GM18517 (cell line): Measurements from ENCODE around the gene RAD50.

Experiments
- ATAC-seq: cut with Tn5 transposase; IDR thresholded peaks from one replicate; pipeline ENCODE4 v1.9.1; 2021; ENCODE audit warnings: mild to moderate bottlenecking, moderate library complexity; ENCODE audit not compliant: unreplicated experiment

Gene RAD50

DNA sequence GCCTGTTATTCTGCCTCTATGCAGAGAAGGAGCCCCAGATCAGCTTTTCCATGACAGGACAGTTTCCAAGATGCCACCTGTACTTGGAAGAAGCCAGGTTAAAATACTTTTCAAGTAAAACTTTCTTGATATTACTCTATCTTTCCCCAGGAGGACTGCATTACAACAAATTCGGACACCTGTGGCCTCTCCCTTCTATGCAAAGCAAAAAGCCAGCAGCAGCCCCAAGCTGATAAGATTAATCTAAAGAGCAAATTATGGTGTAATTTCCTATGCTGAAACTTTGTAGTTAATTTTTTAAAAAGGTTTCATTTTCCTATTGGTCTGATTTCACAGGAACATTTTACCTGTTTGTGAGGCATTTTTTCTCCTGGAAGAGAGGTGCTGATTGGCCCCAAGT, 116.7 kb downstream of the RAD50 start:
- no peak for ATAC-seq

DNA sequence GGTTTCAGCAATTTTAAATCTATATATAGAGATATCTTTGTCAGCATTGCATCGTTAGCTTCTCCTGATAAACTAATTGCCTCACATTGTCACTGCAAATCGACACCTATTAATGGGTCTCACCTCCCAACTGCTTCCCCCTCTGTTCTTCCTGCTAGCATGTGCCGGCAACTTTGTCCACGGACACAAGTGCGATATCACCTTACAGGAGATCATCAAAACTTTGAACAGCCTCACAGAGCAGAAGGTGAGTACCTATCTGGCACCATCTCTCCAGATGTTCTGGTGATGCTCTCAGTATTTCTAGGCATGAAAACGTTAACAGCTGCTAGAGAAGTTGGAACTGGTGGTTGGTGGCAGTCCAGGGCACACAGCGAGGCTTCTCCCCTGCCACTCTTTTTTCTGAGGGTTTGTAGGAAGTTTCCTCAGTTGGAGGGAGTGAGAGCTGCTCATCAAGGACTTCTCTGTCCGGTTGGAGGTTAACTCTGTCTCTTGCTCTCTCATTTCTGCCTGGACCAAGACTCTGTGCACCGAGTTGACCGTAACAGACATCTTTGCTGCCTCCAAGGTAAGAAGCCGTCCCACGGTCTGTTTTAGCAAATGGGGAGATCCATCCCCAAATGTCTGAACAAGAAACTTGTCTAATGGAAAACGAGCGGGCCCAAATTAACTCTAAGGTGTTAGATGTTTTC, 117.3 kb downstream of the RAD50 start, which contains the start of gene IL4:
Gene IL4 (plus strand): TSS at position 51 of the 692 bp plus-strand sequence. CDS start 62 bp downstream, at position 113.
- no peak for ATAC-seq

DNA sequence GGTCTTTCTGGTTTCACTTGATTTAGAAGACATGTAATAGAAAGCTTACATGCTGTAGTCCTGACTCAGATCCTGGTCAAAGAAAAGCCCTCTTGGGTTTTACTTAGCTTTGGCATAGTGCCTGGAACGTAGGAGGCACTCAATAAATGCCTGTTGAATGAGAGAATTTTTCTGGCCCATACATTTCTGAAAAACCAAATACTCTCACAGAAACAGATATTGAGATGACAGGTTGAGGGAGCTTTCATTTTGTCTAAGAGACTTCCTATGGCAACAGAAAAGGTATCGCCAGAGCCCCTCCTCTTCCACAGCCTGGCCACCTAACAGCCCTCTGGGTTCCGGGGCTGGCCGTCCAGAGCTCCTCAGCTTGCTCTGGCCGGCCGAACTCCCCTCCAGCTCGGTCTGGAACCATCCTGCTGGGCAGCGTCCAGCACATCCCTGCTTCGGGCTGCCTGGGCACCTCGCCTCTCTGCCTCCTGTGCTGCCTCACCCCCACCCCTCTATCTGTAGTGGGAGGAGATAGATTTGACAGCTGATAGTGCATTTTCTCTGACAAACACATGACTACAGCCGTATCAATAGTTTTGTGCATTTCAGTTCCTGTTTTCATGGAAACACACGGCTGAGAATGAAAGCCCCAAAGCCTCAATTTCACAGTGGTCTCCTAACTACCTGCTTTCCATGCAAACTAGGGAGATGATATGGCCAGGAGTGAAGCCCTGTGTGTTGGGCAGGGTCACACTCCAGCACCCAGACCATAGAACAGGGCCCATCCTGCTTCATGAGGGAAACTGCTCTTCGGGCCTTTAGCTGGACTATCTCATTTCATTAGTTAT, 118.1 kb downstream of the RAD50 start:
- ATAC-seq = peak; percentile 80

DNA sequence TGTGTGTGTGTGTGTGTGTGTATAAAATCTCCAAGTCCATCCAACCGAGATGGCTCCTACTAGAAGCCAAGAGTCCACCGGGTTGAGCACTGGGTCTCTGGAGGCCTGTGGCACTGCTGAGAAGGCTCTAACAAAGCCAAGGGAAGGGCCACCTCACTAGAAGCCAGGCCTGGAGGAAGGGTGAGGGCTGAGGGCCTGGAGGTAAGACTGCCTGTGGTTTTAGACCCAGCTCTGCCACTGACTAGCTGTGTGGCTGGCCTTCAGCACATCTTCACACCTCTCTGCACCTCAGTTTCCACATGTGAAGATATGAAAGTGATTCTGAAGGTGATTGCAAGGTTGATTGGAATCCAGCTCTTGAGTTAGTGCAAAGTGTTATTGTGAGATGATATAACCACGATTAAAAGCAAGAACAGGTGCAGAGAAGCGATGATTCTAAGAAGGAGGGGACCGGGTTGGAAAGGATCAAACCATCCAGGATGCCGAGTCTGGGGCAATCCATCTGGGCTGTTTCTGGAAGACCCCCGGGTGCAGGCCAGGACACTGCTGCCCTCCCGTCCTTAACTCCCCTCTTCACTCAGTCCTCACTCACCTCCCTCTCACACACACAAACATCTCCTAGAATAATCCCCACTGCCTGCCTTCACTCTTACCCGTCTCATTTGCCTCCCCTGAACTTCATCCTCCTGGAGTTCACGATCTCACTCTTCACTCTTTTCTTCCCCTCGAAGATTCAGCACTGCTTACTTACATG, 119.3 kb downstream of the RAD50 start:
- ATAC-seq = no peak

DNA sequence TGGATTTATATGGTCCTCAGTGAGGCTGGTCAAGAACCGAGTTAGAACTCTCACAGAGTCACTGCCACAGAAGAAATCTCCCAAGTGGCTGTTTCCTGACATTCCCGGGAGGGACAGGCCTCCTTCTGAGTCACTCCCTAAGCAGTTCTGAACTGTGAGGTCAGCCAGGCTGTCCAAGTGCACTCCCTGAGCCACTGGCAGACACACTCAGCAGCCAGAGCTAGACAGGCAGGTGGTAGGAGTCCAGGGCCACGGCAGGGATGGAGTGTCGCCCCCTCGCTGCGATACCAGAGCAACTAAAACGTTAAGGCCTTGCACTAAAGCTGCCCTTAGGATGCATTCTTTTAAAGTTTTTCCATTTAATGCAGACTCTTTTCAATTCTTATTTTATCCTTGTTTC, 120.4 kb downstream of the RAD50 start:
- ATAC-seq = no peak

DNA sequence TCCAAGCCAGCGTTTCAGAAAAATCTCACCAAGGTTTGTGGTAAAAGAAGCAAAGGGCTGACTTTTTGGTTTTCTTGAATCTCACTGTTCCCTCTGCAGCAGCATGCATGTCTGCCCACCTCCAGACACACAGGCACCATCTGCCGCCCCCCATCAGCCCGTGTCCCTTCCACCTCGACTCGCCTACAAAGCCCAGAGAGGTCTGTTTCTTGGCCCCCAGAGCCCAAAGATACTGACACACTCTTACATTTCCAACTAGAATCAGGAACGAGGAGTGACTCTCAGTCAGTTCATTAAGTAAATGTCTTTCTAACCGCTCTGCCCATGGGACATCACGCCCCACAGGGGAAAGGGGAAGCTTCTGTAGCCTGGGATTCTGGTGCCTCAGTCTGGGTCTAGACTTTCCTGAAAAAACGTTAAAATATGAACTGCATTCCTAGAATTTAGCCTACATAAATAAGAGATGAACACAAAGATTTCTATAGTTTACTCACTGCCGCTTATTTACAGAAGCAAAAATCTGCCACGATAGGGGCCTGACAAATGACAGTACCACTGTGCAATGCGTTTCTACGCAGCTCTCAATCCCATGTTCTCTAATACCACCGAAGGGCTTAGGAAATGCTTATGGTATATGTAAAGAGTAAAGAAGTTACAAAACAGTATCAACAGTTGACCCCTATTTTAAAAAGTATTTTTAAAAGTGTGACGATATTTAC, 121.1 kb downstream of the RAD50 start:
- no peak for ATAC-seq

DNA sequence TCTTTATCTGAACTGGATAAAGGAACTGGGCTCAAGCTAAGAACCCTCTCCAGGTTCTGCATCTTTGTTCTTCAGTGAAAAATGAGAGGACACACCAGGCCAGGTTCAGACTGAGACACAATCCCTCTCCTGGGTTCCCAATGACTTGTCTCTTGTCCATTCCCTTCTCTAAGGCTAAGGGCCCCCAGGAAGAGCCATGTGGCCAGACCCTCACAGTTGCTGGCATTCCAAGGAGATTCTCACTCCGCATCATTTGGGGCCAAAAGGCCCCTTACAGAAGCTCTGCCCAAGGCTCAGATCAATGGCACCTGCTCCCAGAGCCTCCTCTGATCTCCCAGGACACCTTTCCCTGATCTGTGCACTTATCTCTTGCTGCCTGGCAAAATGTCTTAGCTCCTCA, 122.0 kb downstream of the RAD50 start:
- ATAC-seq = no peak

DNA sequence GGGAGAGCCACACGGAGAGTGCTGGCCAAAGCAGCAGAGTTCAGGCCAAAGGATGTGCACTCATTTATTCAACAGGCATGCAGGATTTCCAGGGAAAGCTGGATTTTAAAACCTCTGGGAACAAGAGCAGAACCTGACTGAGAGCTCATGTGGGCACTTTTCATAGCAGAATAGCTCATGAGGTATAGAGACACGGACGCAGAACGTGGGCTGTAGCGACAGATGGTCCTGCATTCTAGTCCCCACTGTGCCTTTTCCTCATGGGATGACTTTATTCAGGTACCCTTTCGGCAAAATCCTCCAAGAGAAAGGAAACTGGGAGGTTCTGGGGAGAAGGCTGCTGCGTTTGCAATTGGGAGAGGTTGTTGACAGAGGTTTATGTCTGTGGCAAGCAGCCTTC, 122.4 kb downstream of the RAD50 start:
- ATAC-seq = no peak

DNA sequence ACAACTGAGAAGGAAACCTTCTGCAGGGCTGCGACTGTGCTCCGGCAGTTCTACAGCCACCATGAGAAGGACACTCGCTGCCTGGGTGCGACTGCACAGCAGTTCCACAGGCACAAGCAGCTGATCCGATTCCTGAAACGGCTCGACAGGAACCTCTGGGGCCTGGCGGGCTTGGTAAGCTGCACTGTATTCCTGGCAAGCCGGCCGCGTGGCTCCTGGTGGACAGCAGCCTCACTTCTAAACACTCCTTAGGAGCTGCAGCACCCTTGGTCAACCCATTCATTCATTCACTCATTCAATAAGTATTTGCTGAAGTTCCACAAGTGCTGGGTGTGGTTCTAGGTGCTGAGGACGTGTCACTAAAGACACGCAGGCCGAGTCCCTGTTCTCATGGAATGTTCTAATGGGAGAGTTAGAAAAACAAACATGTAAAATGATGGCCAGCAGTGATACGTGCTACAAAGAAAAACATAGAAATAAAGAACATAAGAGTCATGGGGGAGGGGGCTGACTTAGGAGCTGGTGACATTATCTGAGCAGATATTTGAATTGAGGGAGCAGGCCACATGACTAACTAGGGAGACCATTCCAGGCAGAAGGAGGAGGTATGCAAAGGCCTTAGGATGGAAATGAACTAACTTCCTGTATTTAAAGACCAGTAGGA, 123.1 kb downstream of the RAD50 start:
- no peak for ATAC-seq

DNA sequence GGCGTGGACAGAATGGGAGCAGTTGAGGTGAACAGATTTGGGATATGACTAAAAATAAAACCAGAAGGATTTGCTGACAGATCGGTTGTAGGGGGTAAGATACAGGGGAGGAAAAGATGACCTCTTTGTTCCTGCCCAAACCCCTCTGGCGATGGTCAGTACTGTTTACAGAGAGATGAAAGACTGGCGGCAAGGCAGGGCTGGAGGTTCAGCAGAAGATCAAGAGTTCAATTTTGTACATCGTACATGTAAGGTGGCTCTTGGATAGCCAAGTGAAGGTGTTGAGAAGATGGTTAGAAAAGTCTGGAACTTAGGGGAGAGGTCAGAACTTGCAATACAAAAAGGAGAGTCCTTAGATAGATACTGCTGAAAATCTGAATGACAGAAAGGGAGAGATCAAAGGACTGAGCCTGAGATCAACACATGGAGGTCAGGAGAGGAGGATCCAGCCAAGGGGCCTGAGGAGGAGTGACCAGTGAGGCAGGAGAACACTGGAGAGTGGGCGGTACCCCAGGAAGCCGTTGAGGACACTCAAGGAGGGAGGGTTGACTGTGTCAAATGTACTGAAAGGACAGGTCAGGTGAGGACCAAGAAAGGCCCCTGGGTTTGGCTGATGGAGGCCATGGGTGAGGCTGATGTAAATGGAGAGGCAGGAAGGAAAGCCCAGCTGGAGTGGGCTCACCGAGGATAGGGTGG, 124.2 kb downstream of the RAD50 start:
- ATAC-seq = no peak

DNA sequence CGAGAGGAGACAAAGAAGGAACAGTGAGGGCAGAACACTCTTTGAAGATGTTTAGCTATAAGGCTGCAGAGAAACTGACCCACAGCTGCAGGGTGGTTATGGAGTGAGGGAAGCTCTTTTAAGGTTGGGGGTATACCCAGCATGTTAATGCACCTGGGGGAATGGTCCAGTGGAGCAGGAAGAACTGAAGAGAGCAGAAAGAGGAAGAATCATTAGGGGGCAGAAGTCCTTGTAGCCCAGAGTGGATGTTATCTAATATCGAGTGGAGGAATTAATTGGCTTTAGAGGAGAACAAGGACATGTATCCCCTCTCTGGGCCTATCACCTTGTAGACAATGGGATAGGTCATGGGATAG, 124.7 kb downstream of the RAD50 start:
- no peak for ATAC-seq

DNA sequence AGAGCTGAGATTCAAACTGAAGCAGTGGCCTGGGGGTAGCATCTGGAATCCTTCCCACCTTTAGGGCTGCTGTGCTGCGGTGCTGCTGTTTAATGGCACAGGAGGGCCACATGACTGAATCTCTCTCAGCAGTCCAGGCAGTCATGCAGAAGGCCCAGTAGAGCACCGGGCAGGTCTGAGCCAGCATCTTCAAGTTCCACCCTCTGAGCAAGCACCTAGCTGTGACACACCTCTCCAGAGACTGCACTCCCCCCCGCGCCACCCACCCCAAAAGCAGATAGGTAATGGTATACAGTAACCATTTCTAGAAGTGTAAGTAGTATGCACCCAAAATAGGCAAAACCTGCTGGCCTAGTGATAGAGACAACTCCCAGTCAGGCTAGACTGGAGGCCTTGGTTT, 125.2 kb downstream of the RAD50 start:
- no peak for ATAC-seq

DNA sequence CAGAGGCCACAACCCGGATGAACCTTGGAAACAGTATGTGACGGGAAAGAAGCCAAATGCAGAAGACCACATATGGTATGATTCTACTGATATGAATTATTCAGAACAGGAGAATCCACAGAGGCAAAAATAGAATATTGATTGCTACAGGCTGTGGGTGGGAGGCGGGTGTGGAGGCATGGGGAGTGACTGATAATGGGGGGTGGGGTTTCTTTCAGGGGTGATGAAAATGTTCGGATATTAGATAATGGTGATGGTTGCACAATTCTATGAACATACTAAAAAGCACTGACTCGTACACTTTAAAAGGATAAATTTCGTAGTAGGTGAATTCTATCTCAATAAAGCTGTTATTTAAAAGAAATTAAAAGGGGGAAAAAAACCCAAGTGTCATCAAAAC, 127.7 kb downstream of the RAD50 start:
- ATAC-seq = no peak

DNA sequence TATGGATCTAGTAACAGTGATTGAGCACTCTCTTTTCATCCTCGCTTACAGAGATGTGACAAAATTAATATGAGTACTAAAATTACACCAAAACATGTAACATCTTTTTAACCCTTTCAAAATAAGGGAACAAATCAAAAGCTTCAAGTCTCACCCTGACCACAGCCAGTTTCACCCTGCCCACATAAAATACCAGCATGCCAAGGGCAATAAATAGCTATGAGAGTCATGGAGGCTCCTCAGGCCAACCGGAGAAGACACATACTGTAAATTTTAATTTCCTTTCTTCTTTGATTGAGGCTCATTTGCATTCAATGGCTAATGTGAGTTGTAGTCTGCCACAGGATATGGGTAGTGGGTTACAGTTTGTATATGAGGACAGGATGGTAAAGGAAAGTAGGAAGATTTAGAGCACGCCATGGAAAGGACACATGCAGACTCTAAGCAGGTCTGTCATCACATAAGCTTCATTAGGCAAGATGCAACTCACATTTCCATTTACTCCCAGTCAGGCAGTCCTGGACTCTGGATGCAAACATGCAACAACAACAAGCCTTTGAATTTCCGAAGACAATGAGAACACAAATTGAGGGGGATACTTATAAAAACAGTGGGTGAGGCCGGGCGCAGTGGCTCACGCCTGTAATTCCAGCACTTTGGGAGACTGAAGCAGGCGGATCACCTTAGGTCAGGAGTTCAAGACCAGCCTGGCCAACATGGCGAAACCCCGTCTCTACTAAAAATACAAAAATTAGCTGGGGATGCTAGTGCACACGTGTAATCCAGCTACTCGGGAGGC, 128.3 kb downstream of the RAD50 start:
- no peak for ATAC-seq

DNA sequence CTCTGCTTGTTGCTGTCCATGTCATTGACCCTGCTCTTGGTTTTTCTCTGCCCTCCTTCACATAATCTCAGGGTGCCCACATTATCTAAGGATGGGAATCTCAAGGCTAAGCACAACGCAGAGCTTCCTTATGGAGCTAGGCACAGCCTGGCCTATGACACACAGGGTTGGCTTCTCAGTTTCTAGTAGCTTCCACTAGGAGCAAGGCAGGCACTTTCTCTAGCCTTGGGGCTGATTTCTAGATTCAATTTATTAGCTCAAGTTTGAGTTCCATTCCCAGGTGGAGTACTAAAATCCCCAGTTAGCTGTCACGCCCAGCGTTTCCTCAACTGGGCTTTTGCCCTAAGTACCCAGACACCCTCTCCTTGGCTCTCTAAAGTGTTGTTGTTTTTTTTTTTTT, 129.4 kb downstream of the RAD50 start:
- no peak for ATAC-seq

DNA sequence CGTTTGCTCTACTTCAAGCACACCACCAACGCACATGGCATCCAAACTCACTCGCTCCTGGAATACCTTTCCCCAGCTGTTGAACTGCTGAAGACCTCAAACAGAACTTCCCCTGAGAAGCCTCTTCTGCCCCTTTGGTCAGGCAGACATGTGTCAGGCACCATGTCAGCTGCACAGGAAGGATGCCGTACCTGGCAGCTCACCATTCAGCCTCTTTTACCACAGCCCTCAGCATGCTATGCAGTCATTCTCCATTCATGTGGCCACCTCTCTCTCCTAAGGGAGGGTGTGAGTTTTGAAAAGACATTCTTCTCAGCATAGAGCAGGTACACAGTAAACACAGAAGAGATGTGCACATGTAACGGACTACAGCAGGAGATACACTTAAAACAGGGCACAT, 131.2 kb downstream of the RAD50 start:
- no peak for ATAC-seq

DNA sequence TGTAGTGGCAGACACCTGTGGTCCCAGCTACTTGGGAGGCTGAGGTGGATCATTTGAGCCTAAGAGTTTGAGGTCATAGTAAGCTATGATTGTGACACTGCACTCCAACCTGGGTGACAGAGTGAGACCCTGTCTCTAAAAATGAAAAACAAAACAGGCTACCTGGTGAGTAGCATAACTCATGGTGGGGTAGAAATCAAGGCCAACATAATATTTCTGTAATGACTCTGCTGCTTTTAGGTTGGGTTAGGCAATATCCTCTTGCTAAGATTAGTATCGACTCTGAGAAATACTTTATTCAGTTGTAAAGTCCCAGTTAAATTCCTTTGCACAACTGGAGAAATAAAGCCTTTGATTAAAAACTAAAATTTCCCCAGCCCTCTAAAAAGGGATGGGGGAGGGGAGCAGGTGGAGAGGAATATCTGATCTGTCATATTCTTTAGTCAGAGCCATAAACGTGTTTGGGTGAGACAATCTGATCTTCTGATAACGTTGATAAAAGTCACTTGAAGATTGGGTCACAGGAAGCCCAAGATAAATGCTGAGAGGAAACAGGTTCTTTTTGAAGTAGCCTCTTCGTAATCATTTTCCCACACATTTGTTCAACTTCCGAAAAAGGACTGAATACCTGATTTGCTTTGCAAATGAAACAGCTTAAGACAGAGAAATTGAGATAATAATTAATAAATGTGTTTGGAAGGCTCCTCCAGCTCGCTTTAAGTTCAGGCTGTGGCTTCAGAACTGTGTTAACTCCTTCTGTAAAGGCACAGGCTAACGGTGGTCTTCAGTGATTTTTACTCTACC, 132.0 kb downstream of the RAD50 start:
- peak; percentile 44 for ATAC-seq

DNA sequence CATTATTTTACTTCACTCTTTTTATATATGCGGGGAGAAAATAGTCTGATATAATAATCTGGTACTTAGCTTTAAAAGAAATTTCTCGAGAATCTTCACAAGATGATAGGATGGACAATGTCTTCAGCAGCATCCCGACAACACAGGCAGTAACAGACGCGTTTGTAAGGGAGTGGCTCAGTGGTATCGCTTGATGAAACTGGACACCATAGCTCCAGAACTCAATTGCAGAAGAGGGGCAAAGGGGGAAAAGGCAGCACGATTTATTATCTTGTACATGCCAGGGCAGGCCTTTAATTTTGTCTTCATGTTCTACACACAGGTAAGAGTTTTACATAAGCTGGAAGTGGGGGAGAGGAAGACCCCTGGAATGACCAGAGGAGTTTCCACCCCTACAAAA, 132.7 kb downstream of the RAD50 start:
- no peak for ATAC-seq
